WTC11 (cell line): ENCODE results near the gene CDH22. TPM values are rescaled to one million over a fixed set of nuclear protein-coding genes. Genes with fewer than 3 reads are reported as not detected.

ENCODE experiments used
- ATAC-seq: fragments of 200-7000 bp; cut with Tn5 transposase; 2 replicates; pipeline ENCODE4 v1.10.0; 2021; ENCODE audit warnings: mild to moderate bottlenecking, moderate library complexity
- CTCF ChIA-PET: fragments of 300-600 bp; sonication (Branson Sonifier 250); formaldehyde crosslinking; loops from one replicate; lab custom pipeline; 2021; ENCODE audit warnings: antibody characterized with exemption; lab: Charles Lee
- POLR2A ChIA-PET: fragments of 350-600 bp; sonication (Branson Sonifier 250); formaldehyde crosslinking; loops from one replicate; lab custom pipeline; 2021; ENCODE audit warnings: antibody characterized with exemption; lab: Charles Lee
- DNase-seq: peaks from one replicate; pipeline ENCODE4 v3.0.0; 2021; ENCODE audit warnings: low spot score
- H3K27ac Mint-ChIP-seq: 2 replicates; pipeline ENCODE4 v1.8.0; 2021; ENCODE audit warnings: mixed read lengths
- H3K27me3 Mint-ChIP-seq: 2 replicates; pipeline ENCODE4 v1.8.0; 2021; ENCODE audit warnings: low read depth, mild to moderate bottlenecking, moderate library complexity, mixed read lengths
- H3K36me3 Mint-ChIP-seq: 2 replicates; pipeline ENCODE4 v1.8.0; 2021; ENCODE audit warnings: mixed read lengths
- H3K4me1 Mint-ChIP-seq: 2 replicates; pipeline ENCODE4 v1.8.0; 2022; ENCODE audit warnings: mixed read lengths
- H3K4me3 Mint-ChIP-seq: 2 replicates; pipeline ENCODE4 v1.8.0; 2021; ENCODE audit warnings: mild to moderate bottlenecking, moderate library complexity, mixed read lengths
- H3K9me3 Mint-ChIP-seq: 2 replicates; pipeline ENCODE4 v1.8.0; 2021; ENCODE audit warnings: mixed read lengths
- AR ChIP-seq: fragments of 250-450 bp; sonication (Bioruptor Pico); IDR thresholded peaks from 2 replicates; pipeline ENCODE4 v1.9.0; 2021; ENCODE audit warnings: mild to moderate bottlenecking
- CDX4 ChIP-seq: fragments of 250-450 bp; sonication (Bioruptor Pico); IDR thresholded peaks from 2 replicates; pipeline ENCODE4 v1.9.0; 2021; ENCODE audit warnings: moderate library complexity, mild to moderate bottlenecking, inconsistent platforms, borderline replicate concordance
- E2F1 ChIP-seq: sonication (generic); formaldehyde crosslinking; IDR thresholded peaks from 2 replicates; pipeline ENCODE4 v1.8.0; 2022; ENCODE audit warnings: mild to moderate bottlenecking, missing genetic modification reagents
- ELF4 ChIP-seq: sonication (generic); formaldehyde crosslinking; IDR thresholded peaks from 2 replicates; pipeline ENCODE4 v1.8.1; 2022; ENCODE audit warnings: low read depth, mild to moderate bottlenecking, moderate library complexity, missing genetic modification reagents
- ETV6 ChIP-seq: sonication (generic); formaldehyde crosslinking; IDR thresholded peaks from 2 replicates; pipeline ENCODE4 v1.8.1; 2022; ENCODE audit warnings: mild to moderate bottlenecking, missing genetic modification reagents
- GABPB1 ChIP-seq: sonication (generic); formaldehyde crosslinking; IDR thresholded peaks from 2 replicates; pipeline ENCODE4 v1.8.1; 2023; ENCODE audit warnings: mild to moderate bottlenecking, missing genetic modification reagents
- NFATC4 ChIP-seq: fragments of 250-450 bp; sonication (Bioruptor Pico); IDR thresholded peaks from 2 replicates; pipeline ENCODE4 v1.9.0; 2021; ENCODE audit warnings: mild to moderate bottlenecking
- NR2C2 ChIP-seq: sonication (generic); formaldehyde crosslinking; IDR thresholded peaks from 2 replicates; pipeline ENCODE4 v1.8.0; 2022; ENCODE audit warnings: mild to moderate bottlenecking, missing genetic modification reagents
- OVOL2 ChIP-seq: fragments of 250-450 bp; sonication (Bioruptor Pico); IDR thresholded peaks from 2 replicates; pipeline ENCODE4 v1.9.0; 2021; ENCODE audit warnings: mild to moderate bottlenecking, borderline replicate concordance
- RELA ChIP-seq: sonication (generic); formaldehyde crosslinking; IDR thresholded peaks from 2 replicates; pipeline ENCODE4 v1.8.1; 2022; ENCODE audit warnings: missing genetic modification reagents, mild to moderate bottlenecking, borderline replicate concordance
- RORB ChIP-seq: fragments of 250-450 bp; sonication (Bioruptor Pico); IDR thresholded peaks from 2 replicates; pipeline ENCODE4 v1.9.0; 2021; ENCODE audit warnings: mild to moderate bottlenecking
- ZNF396 ChIP-seq: fragments of 250-450 bp; sonication (Bioruptor Pico); IDR thresholded peaks from 2 replicates; pipeline ENCODE4 v1.8.0; 2021; ENCODE audit warnings: mild to moderate bottlenecking, moderate library complexity, borderline replicate concordance
- ZNF423 ChIP-seq: fragments of 250-450 bp; sonication (Bioruptor Pico); IDR thresholded peaks from 2 replicates; pipeline ENCODE4 v2.1.2; 2022; ENCODE audit warnings: mild to moderate bottlenecking, moderate library complexity
- ZSCAN18 ChIP-seq: fragments of 250-450 bp; sonication (Bioruptor Pico); IDR thresholded peaks from 2 replicates; pipeline ENCODE4 v2.1.2; 2022; ENCODE audit warnings: mild to moderate bottlenecking, moderate library complexity
- total RNA-seq: library from RNA; stranded (reverse); gene quantifications from 3 replicates; pipeline ENCODE4 v1.2.3, GENCODE V29; 2021
- TF ChIP-seq, protein P1 (sequence below): sonication (generic); formaldehyde crosslinking; IDR thresholded peaks from 2 replicates; pipeline ENCODE4 v1.8.1; 2022; ENCODE audit warnings: low read depth, missing genetic modification reagents, borderline replicate concordance
- TF ChIP-seq, protein P2 (sequence below): sonication (generic); formaldehyde crosslinking; IDR thresholded peaks from 2 replicates; pipeline ENCODE4 v1.8.1; 2023; ENCODE audit warnings: mild to moderate bottlenecking, missing genetic modification reagents, borderline replicate concordance
- TF ChIP-seq, protein P3 (sequence below): sonication (generic); formaldehyde crosslinking; IDR thresholded peaks from 2 replicates; pipeline ENCODE4 v1.8.0; 2022; ENCODE audit warnings: mild to moderate bottlenecking, missing genetic modification reagents

The CDH22 gene
- total RNA-seq, 1 experiment from 2014 or later, result 0.13 TPM

DNA sequence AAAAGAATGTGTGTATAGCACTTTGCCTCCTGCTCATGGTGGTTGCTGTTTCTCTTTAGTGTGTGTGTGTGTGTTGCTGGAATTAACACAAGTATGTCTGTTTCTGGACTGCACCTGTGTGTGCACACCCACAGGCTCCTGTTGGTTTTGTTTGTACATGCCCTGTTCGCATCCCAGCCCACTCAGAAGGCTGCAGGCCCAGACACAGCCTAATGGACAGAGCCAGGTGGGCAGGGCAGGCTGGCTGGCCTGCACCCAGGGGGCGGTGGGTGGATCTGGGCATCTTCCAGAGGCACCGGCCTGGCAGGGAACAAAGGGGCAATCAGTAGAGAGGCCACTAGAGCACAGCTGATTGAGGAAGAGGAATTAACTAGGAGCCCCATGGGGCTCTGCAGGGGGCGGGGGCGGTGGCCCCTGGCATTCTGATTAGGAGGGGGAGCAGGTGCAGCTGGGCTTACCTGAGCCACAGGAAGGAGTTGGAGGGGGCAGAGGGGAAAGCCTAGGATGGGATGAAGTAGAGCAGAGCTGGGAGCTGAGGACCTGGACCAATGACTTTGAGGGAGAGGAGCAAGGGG lies 168.3 kb downstream of the CDH22 start:
- H3K4me1 Mint-ChIP-seq, result peaks cover 24% of the 10 kb centered on the region
- H3K4me3 Mint-ChIP-seq, result no peak overlapping the region
- TF ChIP-seq RELA (CRISPR knock-in tag) (no peak), CDX4 (no peak), ELF4 (CRISPR knock-in tag) (no peak), ZNF423 (peak; percentile 65), AR (CRISPR knock-in tag) (no peak)
- peak; percentile 42 for DNase-seq
- no peak overlapping the region for H3K27ac Mint-ChIP-seq
- H3K9me3 Mint-ChIP-seq, result no peaks in the 10 kb centered on the region
- peaks cover 4% of the 10 kb centered on the region; the same call in 1 of the 2 replicates for H3K27me3 Mint-ChIP-seq
- ChIA-PET CTCF (interaction anchor here (0.6 to 1.2 kb wide), 4 partner anchors 8 to 209 kb away, joined by 3 to 7 read pairs (median 5); no protein-coding TSS in a partner anchor), POLR2A (no interaction called here)
- no peaks in the 10 kb centered on the region for H3K36me3 Mint-ChIP-seq
- peak; percentile 21 for ATAC-seq

DNA sequence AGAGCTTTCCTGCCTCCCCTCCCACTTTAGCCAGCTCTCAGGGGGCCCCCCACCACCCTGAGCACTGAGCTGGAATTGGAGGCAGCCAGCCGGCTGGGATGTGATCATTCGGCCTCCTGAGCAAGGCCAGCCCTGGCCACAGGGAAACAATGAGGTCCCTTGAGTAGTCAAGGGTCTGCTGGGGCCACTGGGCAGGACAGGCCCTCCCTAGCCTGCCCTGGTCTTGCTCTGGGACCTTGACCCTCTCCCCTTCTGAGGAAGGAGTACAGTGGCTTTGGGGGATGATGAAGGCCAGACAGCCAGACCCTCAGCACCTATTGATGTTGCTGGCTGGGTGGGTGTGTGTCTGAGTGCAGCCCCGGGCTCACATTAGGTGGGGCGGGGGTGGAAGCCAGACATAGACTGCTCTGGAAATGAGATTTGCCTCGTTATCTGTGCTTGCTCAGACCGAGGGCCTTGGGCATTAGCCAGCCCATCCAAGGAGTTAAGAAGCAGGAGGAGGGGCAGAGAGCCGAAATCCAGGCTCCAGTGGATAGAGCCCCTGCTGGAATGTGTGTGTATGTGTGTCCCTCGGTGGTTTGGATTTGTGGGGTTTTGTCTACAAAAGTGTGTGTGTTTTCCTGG lies 168.9 kb downstream of the CDH22 start:
- DNase-seq (no peak), ATAC-seq (peak; percentile 31; the same call in 1 of the 2 replicates)
- no peaks in the 10 kb centered on the region for H3K36me3 Mint-ChIP-seq
- H3K27ac Mint-ChIP-seq, result no peak overlapping the region
- H3K4me1 Mint-ChIP-seq, result peaks cover 24% of the 10 kb centered on the region
- H3K4me3 Mint-ChIP-seq, result no peak overlapping the region
- no peaks in the 10 kb centered on the region for H3K9me3 Mint-ChIP-seq
- ChIA-PET CTCF (interaction anchor here (0.9 to 1.9 kb wide), 4 partner anchors 11 to 209 kb away, joined by 3 to 7 read pairs (median 6); no protein-coding TSS in a partner anchor), POLR2A (no interaction called here)
- peaks cover 4% of the 10 kb centered on the region; the same call in 1 of the 2 replicates for H3K27me3 Mint-ChIP-seq
- TF ChIP-seq NFATC4 (CRISPR knock-in tag) (no peak), NR2C2 (CRISPR knock-in tag) (no peak), ZNF396 (no peak), ETV6 (CRISPR knock-in tag) (no peak), GABPB1 (CRISPR knock-in tag) (no peak), E2F1 (CRISPR knock-in tag) (no peak), AR (CRISPR knock-in tag) (no peak), RORB (CRISPR knock-in tag) (no peak), OVOL2 (CRISPR knock-in tag) (no peak), ZSCAN18 (CRISPR knock-in tag) (no peak)
- TF ChIP-seq, protein P1, sequence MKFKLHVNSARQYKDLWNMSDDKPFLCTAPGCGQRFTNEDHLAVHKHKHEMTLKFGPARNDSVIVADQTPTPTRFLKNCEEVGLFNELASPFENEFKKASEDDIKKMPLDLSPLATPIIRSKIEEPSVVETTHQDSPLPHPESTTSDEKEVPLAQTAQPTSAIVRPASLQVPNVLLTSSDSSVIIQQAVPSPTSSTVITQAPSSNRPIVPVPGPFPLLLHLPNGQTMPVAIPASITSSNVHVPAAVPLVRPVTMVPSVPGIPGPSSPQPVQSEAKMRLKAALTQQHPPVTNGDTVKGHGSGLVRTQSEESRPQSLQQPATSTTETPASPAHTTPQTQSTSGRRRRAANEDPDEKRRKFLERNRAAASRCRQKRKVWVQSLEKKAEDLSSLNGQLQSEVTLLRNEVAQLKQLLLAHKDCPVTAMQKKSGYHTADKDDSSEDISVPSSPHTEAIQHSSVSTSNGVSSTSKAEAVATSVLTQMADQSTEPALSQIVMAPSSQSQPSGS, result no peak
- TF ChIP-seq, protein P2, sequence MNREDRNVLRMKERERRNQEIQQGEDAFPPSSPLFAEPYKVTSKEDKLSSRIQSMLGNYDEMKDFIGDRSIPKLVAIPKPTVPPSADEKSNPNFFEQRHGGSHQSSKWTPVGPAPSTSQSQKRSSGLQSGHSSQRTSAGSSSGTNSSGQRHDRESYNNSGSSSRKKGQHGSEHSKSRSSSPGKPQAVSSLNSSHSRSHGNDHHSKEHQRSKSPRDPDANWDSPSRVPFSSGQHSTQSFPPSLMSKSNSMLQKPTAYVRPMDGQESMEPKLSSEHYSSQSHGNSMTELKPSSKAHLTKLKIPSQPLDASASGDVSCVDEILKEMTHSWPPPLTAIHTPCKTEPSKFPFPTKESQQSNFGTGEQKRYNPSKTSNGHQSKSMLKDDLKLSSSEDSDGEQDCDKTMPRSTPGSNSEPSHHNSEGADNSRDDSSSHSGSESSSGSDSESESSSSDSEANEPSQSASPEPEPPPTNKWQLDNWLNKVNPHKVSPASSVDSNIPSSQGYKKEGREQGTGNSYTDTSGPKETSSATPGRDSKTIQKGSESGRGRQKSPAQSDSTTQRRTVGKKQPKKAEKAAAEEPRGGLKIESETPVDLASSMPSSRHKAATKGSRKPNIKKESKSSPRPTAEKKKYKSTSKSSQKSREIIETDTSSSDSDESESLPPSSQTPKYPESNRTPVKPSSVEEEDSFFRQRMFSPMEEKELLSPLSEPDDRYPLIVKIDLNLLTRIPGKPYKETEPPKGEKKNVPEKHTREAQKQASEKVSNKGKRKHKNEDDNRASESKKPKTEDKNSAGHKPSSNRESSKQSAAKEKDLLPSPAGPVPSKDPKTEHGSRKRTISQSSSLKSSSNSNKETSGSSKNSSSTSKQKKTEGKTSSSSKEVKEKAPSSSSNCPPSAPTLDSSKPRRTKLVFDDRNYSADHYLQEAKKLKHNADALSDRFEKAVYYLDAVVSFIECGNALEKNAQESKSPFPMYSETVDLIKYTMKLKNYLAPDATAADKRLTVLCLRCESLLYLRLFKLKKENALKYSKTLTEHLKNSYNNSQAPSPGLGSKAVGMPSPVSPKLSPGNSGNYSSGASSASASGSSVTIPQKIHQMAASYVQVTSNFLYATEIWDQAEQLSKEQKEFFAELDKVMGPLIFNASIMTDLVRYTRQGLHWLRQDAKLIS (CRISPR knock-in tag), result no peak
- TF ChIP-seq, protein P3, sequence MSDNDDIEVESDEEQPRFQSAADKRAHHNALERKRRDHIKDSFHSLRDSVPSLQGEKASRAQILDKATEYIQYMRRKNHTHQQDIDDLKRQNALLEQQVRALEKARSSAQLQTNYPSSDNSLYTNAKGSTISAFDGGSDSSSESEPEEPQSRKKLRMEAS, result no peak
